ENCODE results near the gene EID2. TPM values are rescaled to one million over a fixed set of nuclear protein-coding genes. Genes with fewer than 3 reads are reported as not detected.

EID2 gene
- total and polyA plus RNA-seq, 2 donors from 2014 or later: 12.0 to 17.0 TPM

- no peak overlapping the region for H3K27ac ChIP-seq (ENCODE audit: low read depth in 2 of 2, low read length in 2 of 2)
- intact Hi-C loops (cut with DNase I): no loop called here
- peaks cover 21% of the 10 kb centered on the region for H3K27me3 ChIP-seq (ENCODE audit: control insufficient read depth, insufficient read depth, low read length)
- peaks cover 0 to 2% (median 0%) of the 10 kb centered on the region in 3 donors for H3K36me3 ChIP-seq (ENCODE audit: control insufficient read depth in 2 of 3, insufficient read depth in 3 of 3, low read length in 3 of 3)
- H3K4me1 ChIP-seq (ENCODE audit: control insufficient read depth in 2 of 3, insufficient read depth in 2 of 3, low read depth in 1 of 3, low read length in 3 of 3): peaks cover 0 to 4% (median 3%) of the 10 kb centered on the region in 3 donors
- H3K9me3 ChIP-seq (ENCODE audit: control insufficient read depth in 2 of 3, insufficient read depth in 1 of 3, low read length in 3 of 3): no peaks in the 10 kb centered on the region
- H3K4me3 ChIP-seq (ENCODE audit: low read length in 3 of 3): no peak overlapping the region
- no peak for TF ChIP-seq CTCF (IDR thresholded peaks at IDR 0.05; ENCODE audit: borderline replicate concordance, extremely low read depth, insufficient read depth)
- DNase-seq (no peak), FAIRE-seq (no peak)
- H3K9ac ChIP-seq (ENCODE audit: low read length in 3 of 3): no peak overlapping the region
These were observed 43.9 kb downstream of the EID2 start for GRCh38 chr19:39496063-39496462.

- peaks cover 0 to 4% (median 3%) of the 10 kb centered on the region in 3 donors for H3K4me1 ChIP-seq (ENCODE audit: control insufficient read depth in 2 of 3, insufficient read depth in 2 of 3, low read depth in 1 of 3, low read length in 3 of 3)
These were observed 45.3 kb downstream of the EID2 start for GRCh38 chr19:39494661-39495060.

GRCh38 chr19:39492788-39493187 lies 47.2 kb downstream of the EID2 start:
- no peak overlapping the region for H3K27ac ChIP-seq (ENCODE audit: low read depth in 2 of 2, low read length in 2 of 2)
- H3K4me1 ChIP-seq (ENCODE audit: control insufficient read depth in 2 of 3, insufficient read depth in 2 of 3, low read depth in 1 of 3, low read length in 3 of 3): no peaks in the 10 kb centered on the region
- peaks cover 0 to 18% (median 18%) of the 10 kb centered on the region in 3 donors for H3K36me3 ChIP-seq (ENCODE audit: control insufficient read depth in 2 of 3, insufficient read depth in 3 of 3, low read length in 3 of 3)
- no peak for TF ChIP-seq CTCF (IDR thresholded peaks at IDR 0.05; ENCODE audit: borderline replicate concordance, extremely low read depth, insufficient read depth)
- intact Hi-C loops (cut with DNase I): no loop called here
- H3K9me3 ChIP-seq (ENCODE audit: control insufficient read depth in 2 of 3, insufficient read depth in 1 of 3, low read length in 3 of 3): no peaks in the 10 kb centered on the region
- no peaks in the 10 kb centered on the region for H3K27me3 ChIP-seq (ENCODE audit: control insufficient read depth, insufficient read depth, low read length)
- no peak overlapping the region for H3K9ac ChIP-seq (ENCODE audit: low read length in 3 of 3)
- no peak for FAIRE-seq
- no peak for DNase-seq
- H3K4me3 ChIP-seq (ENCODE audit: low read length in 3 of 3): no peak overlapping the region

More at GRCh38 chr19:39494661-39495060, 45.3 kb downstream of the EID2 start:
- Histone ChIP-seq H3K4me3 (ENCODE audit: low read length in 3 of 3) (no peak overlapping the region), H3K27me3 (ENCODE audit: control insufficient read depth, insufficient read depth, low read length) (peaks cover 10% of the 10 kb centered on the region), H3K27ac (ENCODE audit: low read depth in 2 of 2, low read length in 2 of 2) (no peak overlapping the region), H3K9me3 (ENCODE audit: control insufficient read depth in 2 of 3, insufficient read depth in 1 of 3, low read length in 3 of 3) (no peaks in the 10 kb centered on the region), H3K36me3 (ENCODE audit: control insufficient read depth in 2 of 3, insufficient read depth in 3 of 3, low read length in 3 of 3) (peaks cover 0 to 6% (median under 1%) of the 10 kb centered on the region in 3 donors), H3K9ac (ENCODE audit: low read length in 3 of 3) (no peak overlapping the region)
- DNase-seq (no peak), FAIRE-seq (no peak)
- intact Hi-C loops (cut with DNase I): no loop called here
- no peak for TF ChIP-seq CTCF (IDR thresholded peaks at IDR 0.05; ENCODE audit: borderline replicate concordance, extremely low read depth, insufficient read depth)

GRCh38 chr19:39492225-39492624 lies 47.7 kb downstream of the EID2 start:
- Histone ChIP-seq H3K4me1 (ENCODE audit: control insufficient read depth in 2 of 3, insufficient read depth in 2 of 3, low read depth in 1 of 3, low read length in 3 of 3) (no peaks in the 10 kb centered on the region), H3K36me3 (ENCODE audit: control insufficient read depth in 2 of 3, insufficient read depth in 3 of 3, low read length in 3 of 3) (peaks cover 0 to 20% (median 18%) of the 10 kb centered on the region in 3 donors), H3K9ac (ENCODE audit: low read length in 3 of 3) (no peak overlapping the region), H3K27me3 (ENCODE audit: control insufficient read depth, insufficient read depth, low read length) (no peaks in the 10 kb centered on the region), H3K27ac (ENCODE audit: low read depth in 2 of 2, low read length in 2 of 2) (no peak overlapping the region), H3K9me3 (ENCODE audit: control insufficient read depth in 2 of 3, insufficient read depth in 1 of 3, low read length in 3 of 3) (no peaks in the 10 kb centered on the region), H3K4me3 (ENCODE audit: low read length in 3 of 3) (no peak overlapping the region)
- FAIRE-seq (no peak), DNase-seq (no peak)
- no peak for TF ChIP-seq CTCF (IDR thresholded peaks at IDR 0.05; ENCODE audit: borderline replicate concordance, extremely low read depth, insufficient read depth)
- intact Hi-C loops (cut with DNase I): no loop called here
